ENCODE data around the gene ZNF488. TPM values are rescaled to one million over a fixed set of nuclear protein-coding genes. Genes with fewer than 3 reads are reported as not detected.

ZNF488 gene
- polyA plus RNA-seq, 1 experiment = 0.15 TPM

DNA sequence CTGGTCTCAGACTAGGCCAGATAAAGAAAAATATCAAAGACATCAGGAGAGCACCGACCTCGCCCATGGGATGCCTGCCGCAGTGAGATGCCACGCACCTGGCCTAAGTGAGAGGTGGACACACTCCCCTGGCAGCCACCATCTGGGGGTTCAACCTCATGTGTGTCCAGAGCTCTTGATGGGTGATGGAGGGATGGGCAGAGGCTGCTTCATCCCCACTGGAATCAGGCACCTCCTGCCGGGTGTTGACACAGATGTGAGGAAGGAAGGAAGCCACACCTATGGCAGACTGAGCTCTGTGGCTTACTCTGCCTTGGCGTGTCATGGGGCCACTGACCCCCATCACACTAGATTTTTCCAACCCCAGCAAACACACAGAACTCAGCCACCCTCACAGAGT lies 11.4 kb downstream of the ZNF488 start:
- DNase-seq (ENCODE audit: low read depth) = no peak
- Histone ChIP-seq H3K27me3 (ENCODE audit: control insufficient read depth, insufficient read depth, low read length) (peaks cover 13% of the 10 kb centered on the region), H3K36me3 (ENCODE audit: control insufficient read depth, insufficient read depth, low read length) (no peaks in the 10 kb centered on the region), H3K4me3 (ENCODE audit: low read depth, low read length) (no peak overlapping the region)
- no peak for TF ChIP-seq CTCF (IDR thresholded peaks at IDR 0.05; ENCODE audit: insufficient read depth, low read depth, low read length)
- POLR2A ChIA-PET = no interaction called here
- CTCF ChIA-PET = interaction anchor here (5.2 kb wide), 1 partner anchor 12 kb away, joined by 37 read pairs; no protein-coding TSS in a partner anchor

DNA sequence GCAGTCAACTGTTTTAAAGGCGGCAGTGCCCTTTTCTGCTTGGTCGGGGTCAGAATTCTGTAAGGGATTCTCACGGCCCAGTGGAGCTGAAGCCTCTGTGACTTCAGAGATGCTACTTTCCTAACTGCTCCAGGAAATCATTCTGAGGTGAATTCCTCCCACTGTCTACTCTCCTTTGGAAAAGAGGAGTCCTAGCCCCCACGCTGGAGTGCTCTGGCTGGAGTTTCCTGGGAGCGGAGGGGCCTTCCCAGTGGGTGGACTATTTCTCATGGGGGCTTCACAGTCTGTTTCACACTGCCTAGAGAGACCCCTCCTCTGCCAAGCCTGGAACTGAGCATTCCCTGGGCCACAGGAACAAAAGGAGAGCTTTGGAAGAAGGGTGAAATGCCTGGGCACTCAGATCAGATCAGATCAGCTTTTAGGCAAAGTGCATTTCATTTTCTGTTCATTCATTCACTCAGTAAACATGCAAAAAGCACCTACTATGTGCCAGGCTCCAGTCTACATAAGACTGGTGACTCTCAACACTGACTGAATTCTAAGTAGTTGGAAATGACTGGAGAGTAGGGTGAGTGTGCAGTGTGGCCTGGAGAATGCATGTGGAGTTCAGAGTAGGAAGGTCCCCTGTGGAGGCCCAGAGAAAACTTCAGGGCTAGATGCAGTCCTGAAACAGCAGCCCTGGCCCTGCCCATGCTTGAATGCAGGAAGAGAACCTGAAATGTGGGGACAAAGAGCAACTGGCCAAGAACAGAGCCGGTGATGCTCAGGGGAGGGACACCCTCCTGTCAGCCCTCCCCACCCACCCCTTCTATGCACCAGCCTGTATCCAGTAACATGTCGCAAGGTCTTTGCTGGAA lies 12.2 kb downstream of the ZNF488 start:
- TF ChIP-seq CTCF (IDR thresholded peaks at IDR 0.05; ENCODE audit: insufficient read depth, low read depth, low read length) = no peak
- ChIA-PET POLR2A (no interaction called here), CTCF (interaction anchor here (2.8 kb wide), 1 partner anchor 10 kb away, joined by 9 read pairs; no protein-coding TSS in a partner anchor)
- DNase-seq (ENCODE audit: low read depth) = no peak
- Histone ChIP-seq H3K27me3 (ENCODE audit: control insufficient read depth, insufficient read depth, low read length) (peaks cover 8% of the 10 kb centered on the region), H3K4me3 (ENCODE audit: low read depth, low read length) (no peak overlapping the region), H3K36me3 (ENCODE audit: control insufficient read depth, insufficient read depth, low read length) (no peaks in the 10 kb centered on the region)

GRCh38 chr10:47370878-47371277 lies 13.2 kb downstream of the ZNF488 start:
- DNase-seq (ENCODE audit: low read depth) = no peak
- Histone ChIP-seq H3K4me3 (ENCODE audit: low read depth, low read length) (no peak overlapping the region), H3K27me3 (ENCODE audit: control insufficient read depth, insufficient read depth, low read length) (peaks cover 5% of the 10 kb centered on the region), H3K36me3 (ENCODE audit: control insufficient read depth, insufficient read depth, low read length) (no peaks in the 10 kb centered on the region)
- ChIA-PET CTCF (interaction anchor here (1.0 to 2.8 kb wide), 3 partner anchors 8 to 30 kb away, joined by 3 to 9 read pairs (median 5); no protein-coding TSS in a partner anchor), POLR2A (no interaction called here)
- TF ChIP-seq CTCF (IDR thresholded peaks at IDR 0.05; ENCODE audit: insufficient read depth, low read depth, low read length) = no peak

- H3K27me3 ChIP-seq (ENCODE audit: control insufficient read depth, insufficient read depth, low read length) = peaks cover 3% of the 10 kb centered on the region
These were observed 13.9 kb downstream of the ZNF488 start for GRCh38 chr10:47370015-47370767.

More at GRCh38 chr10:47370015-47370767, 13.9 kb downstream of the ZNF488 start:
- DNase-seq (ENCODE audit: low read depth) = no peak
- ChIA-PET POLR2A (no interaction called here), CTCF (interaction anchor here (1.0 to 2.8 kb wide), 3 partner anchors 8 to 30 kb away, joined by 3 to 9 read pairs (median 5); no protein-coding TSS in a partner anchor)
- Histone ChIP-seq H3K4me3 (ENCODE audit: low read depth, low read length) (no peak overlapping the region), H3K36me3 (ENCODE audit: control insufficient read depth, insufficient read depth, low read length) (no peaks in the 10 kb centered on the region)
- no peak for TF ChIP-seq CTCF (IDR thresholded peaks at IDR 0.05; ENCODE audit: insufficient read depth, low read depth, low read length)
